Caco-2 (cell line): ENCODE measurements around the gene MYADM. TPM values are rescaled to one million over a fixed set of nuclear protein-coding genes. Genes with fewer than 3 reads are reported as not detected.

Source experiments
- BruUV-seq: library from RNA; stranded (reverse); fragments of 400-500 nt; replicated peaks from 2 replicates; lab custom pipeline; 2021; lab: Mats Ljungman, UMichigan
- CTCF ChIA-PET: fragments of 300-600 bp; sonication (Branson Sonifier 250); formaldehyde crosslinking; loops from one replicate; lab custom pipeline; 2022; ENCODE audit warnings: antibody characterized with exemption; lab: Charles Lee
- POLR2A ChIA-PET: fragments of 300-600 bp; sonication (Branson Sonifier 250); formaldehyde crosslinking; loops from one replicate; lab custom pipeline; 2022; ENCODE audit warnings: antibody characterized with exemption; lab: Charles Lee
- DNase-seq, 2 experiments: peaks; one replicate each; pipeline versions ENCODE4 v3.0.0 to v3.0.0-alpha.2; 2020 to 2022
- H3K27me3 ChIP-seq: replicated peaks from 2 replicates; pipeline ENCODE4 v1.6.0; 2011; ENCODE audit warnings: low read length; ENCODE audit not compliant: control insufficient read depth, insufficient read depth
- H3K36me3 ChIP-seq: 2 replicates; pipeline ENCODE4 v1.5.1; 2011; ENCODE audit warnings: low read length; ENCODE audit not compliant: control insufficient read depth, insufficient read depth
- H3K4me1 ChIP-seq: fragments of 250-450 bp; sonication (Bioruptor Pico); 2 replicates; pipeline ENCODE4 v1.5.1; 2020; ENCODE audit warnings: mild to moderate bottlenecking
- H3K4me3 ChIP-seq: 2 replicates; pipeline ENCODE4 v1.5.1; 2011; ENCODE audit warnings: low read depth, mild to moderate bottlenecking, control low read depth, low read length
- H3K9me3 ChIP-seq: fragments of 250-450 bp; sonication (Bioruptor Pico); 2 replicates; pipeline ENCODE4 v1.5.1; 2020; ENCODE audit warnings: mild to moderate bottlenecking, moderate library complexity
- H3K27ac Mint-ChIP-seq: one replicate; pipeline ENCODE4 v1.8.0; 2022; ENCODE audit warnings: mixed read lengths; ENCODE audit not compliant: unreplicated experiment
- H3K27me3 Mint-ChIP-seq: one replicate; pipeline ENCODE4 v1.8.0; 2022; ENCODE audit warnings: mixed read lengths; ENCODE audit not compliant: insufficient read depth, unreplicated experiment
- H3K36me3 Mint-ChIP-seq: one replicate; pipeline ENCODE4 v1.8.0; 2022; ENCODE audit warnings: mild to moderate bottlenecking, mixed read lengths; ENCODE audit not compliant: insufficient read depth, unreplicated experiment
- H3K4me1 Mint-ChIP-seq: one replicate; pipeline ENCODE4 v1.8.0; 2022; ENCODE audit warnings: low read depth, mixed read lengths; ENCODE audit not compliant: unreplicated experiment
- H3K4me3 Mint-ChIP-seq: one replicate; pipeline ENCODE4 v1.8.0; 2022; ENCODE audit warnings: mild to moderate bottlenecking, moderate library complexity, mixed read lengths; ENCODE audit not compliant: unreplicated experiment
- H3K9me3 Mint-ChIP-seq: one replicate; pipeline ENCODE4 v1.8.0; 2022; ENCODE audit warnings: mixed read lengths; ENCODE audit not compliant: unreplicated experiment
- CTCF ChIP-seq, 2 experiments: fragments of 200-600 bp in 1 of 2; IDR thresholded peaks; 1 replicate in 1 of 2; 2 replicates in 1 of 2; pipeline versions ENCODE4 v1.5.1 to v1.8.0; 2011 to 2022; ENCODE audit warnings: antibody characterized with exemption in 1 of 2, control low read depth in 1 of 2, inconsistent platforms in 1 of 2, low read depth in 1 of 2, low read length in 1 of 2, mild to moderate bottlenecking in 1 of 2, moderate library complexity in 1 of 2; ENCODE audit not compliant: insufficient read depth in 1 of 2, severe bottlenecking in 1 of 2, unreplicated experiment in 1 of 2
- intact Hi-C: fragments of 100-400 bp; cut with micrococcal nuclease; formaldehyde crosslinking; loops from one replicate; pipeline ENCODE4 v1.10.0; 2022; ENCODE audit not compliant: unreplicated experiment
- total RNA-seq: library from RNA; stranded (reverse); gene quantifications from 2 replicates; pipeline ENCODE4 v1.2.3, GENCODE V29; 2022

MYADM gene
- total RNA-seq, 1 experiment from 2014 or later = 115 TPM

DNA sequence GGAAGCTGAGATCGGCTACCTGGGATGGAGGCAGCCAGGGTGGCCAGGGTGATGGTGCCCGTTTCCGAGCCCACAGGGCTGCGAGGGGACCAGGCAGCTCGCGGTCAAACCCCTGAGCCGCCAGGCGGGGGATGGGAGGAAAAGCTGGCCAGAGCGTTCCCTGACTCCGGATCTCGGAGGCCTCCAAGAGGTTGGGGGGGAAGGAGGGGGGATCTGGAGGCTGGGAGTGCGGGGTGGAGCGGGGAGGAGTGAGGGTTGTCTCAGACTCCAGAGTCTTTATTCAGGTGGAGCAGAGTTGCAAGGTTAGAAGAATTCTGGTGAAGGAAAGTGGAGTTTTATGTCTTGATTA lies 42.5 kb downstream of the MYADM start:
- intact Hi-C loops = no loop called here
- TF ChIP-seq CTCF (IDR thresholded peaks at IDR 0.05; ENCODE audit: insufficient read depth in 1 of 2, low read depth in 1 of 2, low read length in 1 of 2, severe bottlenecking in 1 of 2, unreplicated experiment in 1 of 2) = no peak
- Mint-ChIP-seq H3K27ac (no peak overlapping the region), H3K4me3 (no peak overlapping the region), H3K27me3 (peaks cover 29% of the 10 kb centered on the region), H3K36me3 (no peaks in the 10 kb centered on the region), H3K4me1 (no peaks in the 10 kb centered on the region), H3K9me3 (peaks cover 10% of the 10 kb centered on the region)
- BruUV-seq = no TSS peak
- Histone ChIP-seq H3K27me3 (no peaks in the 10 kb centered on the region), H3K4me1 (no peaks in the 10 kb centered on the region), H3K9me3 (no peaks in the 10 kb centered on the region), H3K36me3 (no peaks in the 10 kb centered on the region), H3K4me3 (no peak overlapping the region)
- DNase-seq = no peak
- POLR2A ChIA-PET = no interaction called here
- CTCF ChIA-PET = no interaction called here

- Histone ChIP-seq H3K36me3 (no peaks in the 10 kb centered on the region), H3K4me3 (no peak overlapping the region), H3K4me1 (no peaks in the 10 kb centered on the region), H3K9me3 (no peaks in the 10 kb centered on the region), H3K27me3 (no peaks in the 10 kb centered on the region)
- ChIA-PET POLR2A (no interaction called here), CTCF (no interaction called here)
- peaks cover 10% of the 10 kb centered on the region for H3K9me3 Mint-ChIP-seq
- peaks cover 21% of the 10 kb centered on the region for H3K27me3 Mint-ChIP-seq
- H3K36me3 Mint-ChIP-seq = no peaks in the 10 kb centered on the region
- TF ChIP-seq CTCF (IDR thresholded peaks at IDR 0.05; ENCODE audit: insufficient read depth in 1 of 2, low read depth in 1 of 2, low read length in 1 of 2, severe bottlenecking in 1 of 2, unreplicated experiment in 1 of 2) = no peak
- no peak overlapping the region for H3K4me3 Mint-ChIP-seq
- DNase-seq = no peak
- no peak overlapping the region for H3K27ac Mint-ChIP-seq
- no peaks in the 10 kb centered on the region for H3K4me1 Mint-ChIP-seq
- no TSS peak for BruUV-seq
- intact Hi-C loops = no loop called here
Observed at GRCh38 chr19:53912653-53913052, 45.0 kb downstream of the MYADM start.

DNA sequence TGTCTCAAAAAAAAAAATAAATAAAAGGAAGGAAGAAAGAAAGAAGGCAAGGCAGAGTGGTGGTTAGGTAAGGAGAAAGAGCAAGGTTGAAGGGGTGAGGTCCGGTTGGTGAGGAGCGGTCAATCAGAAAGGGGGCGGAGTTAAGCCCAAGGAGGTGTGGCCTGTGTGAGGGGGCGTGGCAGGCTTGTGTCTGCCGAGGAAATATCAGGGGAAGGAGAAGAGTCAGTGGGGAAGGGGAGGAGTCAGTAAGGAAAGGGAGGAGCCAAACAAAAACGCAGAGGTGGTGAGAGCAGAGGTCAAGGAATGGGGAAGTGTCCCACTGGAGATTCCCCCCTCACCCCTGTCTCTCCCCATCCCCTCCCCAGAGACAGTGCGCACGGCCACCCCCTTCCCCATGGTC lies 47.3 kb downstream of the MYADM start:
- H3K4me1 Mint-ChIP-seq = no peaks in the 10 kb centered on the region
- no peak overlapping the region for H3K27ac Mint-ChIP-seq
- intact Hi-C loops = no loop called here
- Histone ChIP-seq H3K27me3 (no peaks in the 10 kb centered on the region), H3K9me3 (no peaks in the 10 kb centered on the region), H3K4me1 (no peaks in the 10 kb centered on the region), H3K4me3 (no peak overlapping the region), H3K36me3 (no peaks in the 10 kb centered on the region)
- H3K27me3 Mint-ChIP-seq = peaks cover 11% of the 10 kb centered on the region
- H3K4me3 Mint-ChIP-seq = no peak overlapping the region
- no peak for DNase-seq
- H3K9me3 Mint-ChIP-seq = no peaks in the 10 kb centered on the region
- ChIA-PET POLR2A (no interaction called here), CTCF (no interaction called here)
- no peaks in the 10 kb centered on the region for H3K36me3 Mint-ChIP-seq
- no TSS peak for BruUV-seq
- TF ChIP-seq CTCF (IDR thresholded peaks at IDR 0.05; ENCODE audit: insufficient read depth in 1 of 2, low read depth in 1 of 2, low read length in 1 of 2, severe bottlenecking in 1 of 2, unreplicated experiment in 1 of 2) = no peak
